ENCODE results near the gene ACSF2. TPM values are rescaled to one million over a fixed set of nuclear protein-coding genes. Genes with fewer than 3 reads are reported as not detected.
A peak's percentile ranks its signal among the peaks of the same experiment; 100 is the strongest.

Gene ACSF2
- total and polyA plus RNA-seq, 2 of the 13 experiments (the other 11 are each of a cell fraction or from before 2014, with no cell fraction given) = 87.3 to 109 TPM

DNA sequence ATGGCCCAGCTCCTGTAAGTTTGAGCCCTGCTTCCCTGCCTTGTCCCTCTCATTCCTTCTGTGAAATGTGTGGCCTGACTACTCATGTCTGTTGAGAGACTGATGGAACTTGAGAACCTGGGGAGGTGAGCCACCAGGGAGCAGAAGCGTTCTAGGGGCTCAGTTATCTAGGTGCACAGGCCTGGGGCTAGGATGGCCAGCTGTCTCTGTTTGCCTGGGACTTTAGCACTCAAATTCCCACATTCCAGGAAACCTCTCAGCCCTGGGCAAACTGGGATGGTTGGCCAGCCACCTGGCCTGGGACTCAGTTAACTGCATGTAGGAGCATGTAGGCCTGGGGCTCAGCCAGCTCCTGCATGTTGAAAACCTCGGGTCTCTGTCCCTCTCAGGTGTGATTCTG, 97.2 kb downstream of the ACSF2 start:
- FAIRE-seq (peak; percentile 63), ATAC-seq (peak; percentile 36), DNase-seq (ENCODE audit: low spot score) (peak; percentile 55)
- Histone ChIP-seq H3K4me2 (ENCODE audit: low read depth, low read length) (no peak overlapping the region), H3K4me1 (ENCODE audit: insufficient read depth, low read length) (peaks cover 34% of the 10 kb centered on the region), H3K36me3 (replicated peaks in 1 of 2; ENCODE audit: control insufficient read depth in 1 of 2, insufficient read depth in 2 of 2, low read length in 2 of 2) (no peaks in the 10 kb centered on the region), H3K79me2 (ENCODE audit: insufficient read depth, low read length) (no peaks in the 10 kb centered on the region), H2AFZ (ENCODE audit: low read length) (no peak overlapping the region), H3K9ac (ENCODE audit: insufficient read depth, low read depth, low read length) (no peak overlapping the region), H3K27ac (ENCODE audit: extremely low read length, insufficient read depth, low read length) (no peak overlapping the region), H3K27me3 (ENCODE audit: control insufficient read depth in 1 of 2, insufficient read depth in 2 of 2, low read length in 2 of 2) (0 out of 5 replicates have a peak, but pooled peaks cover 0 to 4% of the 10 kb centered on the region in 2 experiments), H4K20me1 (ENCODE audit: insufficient read depth, low read length) (no peaks in the 10 kb centered on the region), H3K4me3 (replicated peaks in 1 of 3; ENCODE audit: insufficient read depth in 1 of 3, low read depth in 2 of 3, low read length in 3 of 3) (no peak overlapping the region), H3K9me3 (ENCODE audit: low read length) (no peaks in the 10 kb centered on the region)
- 0% methylated on average over 2 of the region's 2 CpGs for WGBS (ENCODE audit: low lambda C conversion rate)
- POLR2A ChIA-PET = no interaction called here
- in situ Hi-C loops (cut with HindIII; ENCODE audit: extremely low pct_ligation_motif_present, low pct_unique_long_range_greater_than_20kb) (no loop called here), intact Hi-C loops (cut with micrococcal nuclease; ENCODE audit: unreplicated experiment) (no loop called here)
- CTCF ChIA-PET (ENCODE audit: low intra/inter-chr PET ratio, low total read pairs) = no interaction called here
- BruUV-seq (replicated peaks) = no TSS peak
- TF ChIP-seq KDM2A (CRISPR knock-in tag; IDR thresholded peaks at IDR 0.05; ENCODE audit: borderline replicate concordance, low read depth) = 0 out of 2 replicates have a peak, but pooled peaks have one; percentile 8
- no peak for TF ChIP-seq BRCA1 (CRISPR knock-in tag; IDR thresholded peaks at IDR 0.05)
- TF ChIP-seq ZNF569 (CRISPR knock-in tag; IDR thresholded peaks at IDR 0.05; ENCODE audit: borderline replicate concordance) = no peak
- TF ChIP-seq ZC3H13 (CRISPR knock-in tag; IDR thresholded peaks at IDR 0.05) = no peak
- TF ChIP-seq, protein P1, sequence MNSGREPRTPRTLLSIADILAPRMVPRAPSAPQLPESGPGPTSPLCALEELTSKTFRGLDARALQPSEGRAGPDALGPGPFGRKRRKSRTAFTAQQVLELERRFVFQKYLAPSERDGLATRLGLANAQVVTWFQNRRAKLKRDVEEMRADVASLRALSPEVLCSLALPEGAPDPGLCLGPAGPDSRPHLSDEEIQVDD (CRISPR knock-in tag; IDR thresholded peaks at IDR 0.05; ENCODE audit: borderline replicate concordance) = 0 out of 2 replicates have a peak, but pooled peaks have one; percentile 44
- TF ChIP-seq, protein P2, sequence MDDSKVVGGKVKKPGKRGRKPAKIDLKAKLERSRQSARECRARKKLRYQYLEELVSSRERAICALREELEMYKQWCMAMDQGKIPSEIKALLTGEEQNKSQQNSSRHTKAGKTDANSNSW (CRISPR knock-in tag; IDR thresholded peaks at IDR 0.05; ENCODE audit: borderline replicate concordance) = no peak
- no peak for TF ChIP-seq ZNF431 (CRISPR knock-in tag; IDR thresholded peaks at IDR 0.05; ENCODE audit: borderline replicate concordance, low read depth)
- TF ChIP-seq ZNF333 (CRISPR knock-in tag; IDR thresholded peaks at IDR 0.05; ENCODE audit: borderline replicate concordance) = no peak
- TF ChIP-seq, protein P3, sequence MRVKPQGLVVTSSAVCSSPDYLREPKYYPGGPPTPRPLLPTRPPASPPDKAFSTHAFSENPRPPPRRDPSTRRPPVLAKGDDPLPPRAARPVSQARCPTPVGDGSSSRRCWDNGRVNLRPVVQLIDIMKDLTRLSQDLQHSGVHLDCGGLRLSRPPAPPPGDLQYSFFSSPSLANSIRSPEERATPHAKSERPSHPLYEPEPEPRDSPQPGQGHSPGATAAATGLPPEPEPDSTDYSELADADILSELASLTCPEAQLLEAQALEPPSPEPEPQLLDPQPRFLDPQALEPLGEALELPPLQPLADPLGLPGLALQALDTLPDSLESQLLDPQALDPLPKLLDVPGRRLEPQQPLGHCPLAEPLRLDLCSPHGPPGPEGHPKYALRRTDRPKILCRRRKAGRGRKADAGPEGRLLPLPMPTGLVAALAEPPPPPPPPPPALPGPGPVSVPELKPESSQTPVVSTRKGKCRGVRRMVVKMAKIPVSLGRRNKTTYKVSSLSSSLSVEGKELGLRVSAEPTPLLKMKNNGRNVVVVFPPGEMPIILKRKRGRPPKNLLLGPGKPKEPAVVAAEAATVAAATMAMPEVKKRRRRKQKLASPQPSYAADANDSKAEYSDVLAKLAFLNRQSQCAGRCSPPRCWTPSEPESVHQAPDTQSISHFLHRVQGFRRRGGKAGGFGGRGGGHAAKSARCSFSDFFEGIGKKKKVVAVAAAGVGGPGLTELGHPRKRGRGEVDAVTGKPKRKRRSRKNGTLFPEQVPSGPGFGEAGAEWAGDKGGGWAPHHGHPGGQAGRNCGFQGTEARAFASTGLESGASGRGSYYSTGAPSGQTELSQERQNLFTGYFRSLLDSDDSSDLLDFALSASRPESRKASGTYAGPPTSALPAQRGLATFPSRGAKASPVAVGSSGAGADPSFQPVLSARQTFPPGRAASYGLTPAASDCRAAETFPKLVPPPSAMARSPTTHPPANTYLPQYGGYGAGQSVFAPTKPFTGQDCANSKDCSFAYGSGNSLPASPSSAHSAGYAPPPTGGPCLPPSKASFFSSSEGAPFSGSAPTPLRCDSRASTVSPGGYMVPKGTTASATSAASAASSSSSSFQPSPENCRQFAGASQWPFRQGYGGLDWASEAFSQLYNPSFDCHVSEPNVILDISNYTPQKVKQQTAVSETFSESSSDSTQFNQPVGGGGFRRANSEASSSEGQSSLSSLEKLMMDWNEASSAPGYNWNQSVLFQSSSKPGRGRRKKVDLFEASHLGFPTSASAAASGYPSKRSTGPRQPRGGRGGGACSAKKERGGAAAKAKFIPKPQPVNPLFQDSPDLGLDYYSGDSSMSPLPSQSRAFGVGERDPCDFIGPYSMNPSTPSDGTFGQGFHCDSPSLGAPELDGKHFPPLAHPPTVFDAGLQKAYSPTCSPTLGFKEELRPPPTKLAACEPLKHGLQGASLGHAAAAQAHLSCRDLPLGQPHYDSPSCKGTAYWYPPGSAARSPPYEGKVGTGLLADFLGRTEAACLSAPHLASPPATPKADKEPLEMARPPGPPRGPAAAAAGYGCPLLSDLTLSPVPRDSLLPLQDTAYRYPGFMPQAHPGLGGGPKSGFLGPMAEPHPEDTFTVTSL (CRISPR knock-in tag; IDR thresholded peaks at IDR 0.05; ENCODE audit: borderline replicate concordance) = no peak
- TF ChIP-seq, protein P4, sequence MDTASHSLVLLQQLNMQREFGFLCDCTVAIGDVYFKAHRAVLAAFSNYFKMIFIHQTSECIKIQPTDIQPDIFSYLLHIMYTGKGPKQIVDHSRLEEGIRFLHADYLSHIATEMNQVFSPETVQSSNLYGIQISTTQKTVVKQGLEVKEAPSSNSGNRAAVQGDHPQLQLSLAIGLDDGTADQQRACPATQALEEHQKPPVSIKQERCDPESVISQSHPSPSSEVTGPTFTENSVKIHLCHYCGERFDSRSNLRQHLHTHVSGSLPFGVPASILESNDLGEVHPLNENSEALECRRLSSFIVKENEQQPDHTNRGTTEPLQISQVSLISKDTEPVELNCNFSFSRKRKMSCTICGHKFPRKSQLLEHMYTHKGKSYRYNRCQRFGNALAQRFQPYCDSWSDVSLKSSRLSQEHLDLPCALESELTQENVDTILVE (CRISPR knock-in tag; IDR thresholded peaks at IDR 0.05) = no peak
- TF ChIP-seq HNRNPH1 (optimal IDR thresholded peaks at IDR 0.05; ENCODE audit: low read depth, low read length) = no peak
- TF ChIP-seq, protein P5, sequence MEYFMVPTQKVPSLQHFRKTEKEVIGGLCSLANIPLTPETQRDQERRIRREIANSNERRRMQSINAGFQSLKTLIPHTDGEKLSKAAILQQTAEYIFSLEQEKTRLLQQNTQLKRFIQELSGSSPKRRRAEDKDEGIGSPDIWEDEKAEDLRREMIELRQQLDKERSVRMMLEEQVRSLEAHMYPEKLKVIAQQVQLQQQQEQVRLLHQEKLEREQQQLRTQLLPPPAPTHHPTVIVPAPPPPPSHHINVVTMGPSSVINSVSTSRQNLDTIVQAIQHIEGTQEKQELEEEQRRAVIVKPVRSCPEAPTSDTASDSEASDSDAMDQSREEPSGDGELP (IDR thresholded peaks at IDR 0.05; ENCODE audit: borderline replicate concordance, low read depth) = peak; percentile 27; the same call in 1 of the 2 replicates
- no peak for TF ChIP-seq ZNF558 (CRISPR knock-in tag; IDR thresholded peaks at IDR 0.05; ENCODE audit: borderline replicate concordance)
- TF ChIP-seq, protein P6, sequence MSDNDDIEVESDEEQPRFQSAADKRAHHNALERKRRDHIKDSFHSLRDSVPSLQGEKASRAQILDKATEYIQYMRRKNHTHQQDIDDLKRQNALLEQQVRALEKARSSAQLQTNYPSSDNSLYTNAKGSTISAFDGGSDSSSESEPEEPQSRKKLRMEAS (IDR thresholded peaks at IDR 0.05) = no peak
- peak; percentile 20; the same call in 1 of the 2 replicates for TF ChIP-seq STAG1 (CRISPR knock-in tag; IDR thresholded peaks at IDR 0.05)

All from HepG2 (cell line).